ENCODE measurements around the gene TMEM217. TPM values are rescaled to one million over a fixed set of nuclear protein-coding genes. Genes with fewer than 3 reads are reported as not detected.

Gene TMEM217
- polyA plus RNA-seq, 1 of the 3 experiments (the other 2 are of a cell fraction), result 1.5 TPM

- TF ChIP-seq, protein P1, sequence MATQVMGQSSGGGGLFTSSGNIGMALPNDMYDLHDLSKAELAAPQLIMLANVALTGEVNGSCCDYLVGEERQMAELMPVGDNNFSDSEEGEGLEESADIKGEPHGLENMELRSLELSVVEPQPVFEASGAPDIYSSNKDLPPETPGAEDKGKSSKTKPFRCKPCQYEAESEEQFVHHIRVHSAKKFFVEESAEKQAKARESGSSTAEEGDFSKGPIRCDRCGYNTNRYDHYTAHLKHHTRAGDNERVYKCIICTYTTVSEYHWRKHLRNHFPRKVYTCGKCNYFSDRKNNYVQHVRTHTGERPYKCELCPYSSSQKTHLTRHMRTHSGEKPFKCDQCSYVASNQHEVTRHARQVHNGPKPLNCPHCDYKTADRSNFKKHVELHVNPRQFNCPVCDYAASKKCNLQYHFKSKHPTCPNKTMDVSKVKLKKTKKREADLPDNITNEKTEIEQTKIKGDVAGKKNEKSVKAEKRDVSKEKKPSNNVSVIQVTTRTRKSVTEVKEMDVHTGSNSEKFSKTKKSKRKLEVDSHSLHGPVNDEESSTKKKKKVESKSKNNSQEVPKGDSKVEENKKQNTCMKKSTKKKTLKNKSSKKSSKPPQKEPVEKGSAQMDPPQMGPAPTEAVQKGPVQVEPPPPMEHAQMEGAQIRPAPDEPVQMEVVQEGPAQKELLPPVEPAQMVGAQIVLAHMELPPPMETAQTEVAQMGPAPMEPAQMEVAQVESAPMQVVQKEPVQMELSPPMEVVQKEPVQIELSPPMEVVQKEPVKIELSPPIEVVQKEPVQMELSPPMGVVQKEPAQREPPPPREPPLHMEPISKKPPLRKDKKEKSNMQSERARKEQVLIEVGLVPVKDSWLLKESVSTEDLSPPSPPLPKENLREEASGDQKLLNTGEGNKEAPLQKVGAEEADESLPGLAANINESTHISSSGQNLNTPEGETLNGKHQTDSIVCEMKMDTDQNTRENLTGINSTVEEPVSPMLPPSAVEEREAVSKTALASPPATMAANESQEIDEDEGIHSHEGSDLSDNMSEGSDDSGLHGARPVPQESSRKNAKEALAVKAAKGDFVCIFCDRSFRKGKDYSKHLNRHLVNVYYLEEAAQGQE (IDR thresholded peaks at IDR 0.05; ENCODE audit: low read depth, low read length), result no peak
- TF ChIP-seq FOSL2 (IDR thresholded peaks at IDR 0.05; ENCODE audit: borderline replicate concordance, low read depth) (no peak), GATA2 (CRISPR knock-in tag; IDR thresholded peaks at IDR 0.05) (no peak), TAF1 (IDR thresholded peaks at IDR 0.05; ENCODE audit: borderline replicate concordance, low read depth, low read length) (no peak)
- Histone ChIP-seq H3K4me2 (no peak overlapping the region), H4K20me1 (ENCODE audit: insufficient read depth) (no peaks in the 10 kb centered on the region), H3K9ac (no peak overlapping the region), H3K4me3 (ENCODE audit: low read depth in 2 of 2, low read length in 1 of 2) (no peak overlapping the region), H2AFZ (ENCODE audit: low read depth) (no peak overlapping the region), H3K27me3 (ENCODE audit: insufficient read depth) (no peaks in the 10 kb centered on the region), H3K79me2 (ENCODE audit: insufficient read depth) (peaks cover 17% of the 10 kb centered on the region; the same call in 1 of the 2 replicates), H3K4me1 (ENCODE audit: control insufficient read depth in 1 of 2, insufficient read depth in 2 of 2, low read depth in 1 of 2, low read length in 1 of 2) (no peaks in the 10 kb centered on the region; a peak in 1 of 4 replicates), H3F3A (replicated peaks; ENCODE audit: insufficient read depth) (no peaks in the 10 kb centered on the region), H3K36me3 (replicated peaks in 1 of 2; ENCODE audit: control insufficient read depth in 1 of 2, insufficient read depth in 2 of 2, low read length in 1 of 2) (peaks cover 4 to 28% of the 10 kb centered on the region in 2 experiments), H3K27ac (ENCODE audit: low read depth in 2 of 2, low read length in 1 of 2) (no peak overlapping the region), H3K9me3 (no peaks in the 10 kb centered on the region), H3K9me2 (no peaks in the 10 kb centered on the region)
- 77% methylated on average over 3 of the region's 3 CpGs for WGBS (ENCODE audit: low lambda C conversion rate)
- ChIA-PET CTCF (interaction anchor here (0.8 to 1.1 kb wide), 3 partner anchors 10 to 256 kb away, joined by 3 read pairs; no protein-coding TSS in a partner anchor), POLR2A (no interaction called here)
- DNase-seq, result no peak
These were observed 15.7 kb upstream of the TMEM217 start for GRCh38 chr6:37273690-37274089.

- ChIA-PET POLR2A (no interaction called here), CTCF (interaction anchor here (0.8 to 1.1 kb wide), 3 partner anchors 11 to 255 kb away, joined by 3 read pairs; no protein-coding TSS in a partner anchor)
- Histone ChIP-seq H3K9me3 (no peaks in the 10 kb centered on the region), H3K4me3 (ENCODE audit: low read depth in 2 of 2, low read length in 1 of 2) (no peak overlapping the region), H3F3A (replicated peaks; ENCODE audit: insufficient read depth) (no peaks in the 10 kb centered on the region), H2AFZ (ENCODE audit: low read depth) (no peak overlapping the region), H3K27ac (ENCODE audit: low read depth in 2 of 2, low read length in 1 of 2) (no peak overlapping the region), H3K27me3 (ENCODE audit: insufficient read depth) (no peaks in the 10 kb centered on the region), H3K4me1 (ENCODE audit: control insufficient read depth in 1 of 2, insufficient read depth in 2 of 2, low read depth in 1 of 2, low read length in 1 of 2) (no peaks in the 10 kb centered on the region; a peak in 1 of 4 replicates), H3K36me3 (replicated peaks in 1 of 2; ENCODE audit: control insufficient read depth in 1 of 2, insufficient read depth in 2 of 2, low read length in 1 of 2) (peaks cover 4 to 25% of the 10 kb centered on the region in 2 experiments), H3K79me2 (ENCODE audit: insufficient read depth) (peaks cover 14% of the 10 kb centered on the region; the same call in 1 of the 2 replicates), H3K4me2 (no peak overlapping the region), H3K9me2 (no peaks in the 10 kb centered on the region), H3K9ac (no peak overlapping the region), H4K20me1 (ENCODE audit: insufficient read depth) (no peaks in the 10 kb centered on the region)
- no peak for DNase-seq
- TF ChIP-seq MAX (IDR thresholded peaks at IDR 0.05; ENCODE audit: low read depth), result no peak
- 91% methylated on average over 8 of the region's 8 CpGs for WGBS (ENCODE audit: low lambda C conversion rate)
These were observed 15.1 kb upstream of the TMEM217 start for GRCh38 chr6:37272834-37273566.

Data from SK-N-SH (cell line).